HS-5 (cell line): ENCODE results near the gene PKM.

Source experiments
- DNase-seq: peaks from one replicate; pipeline ENCODE4 v3.0.0-alpha.2; 2012; ENCODE audit warnings: low read depth

Gene PKM

DNA sequence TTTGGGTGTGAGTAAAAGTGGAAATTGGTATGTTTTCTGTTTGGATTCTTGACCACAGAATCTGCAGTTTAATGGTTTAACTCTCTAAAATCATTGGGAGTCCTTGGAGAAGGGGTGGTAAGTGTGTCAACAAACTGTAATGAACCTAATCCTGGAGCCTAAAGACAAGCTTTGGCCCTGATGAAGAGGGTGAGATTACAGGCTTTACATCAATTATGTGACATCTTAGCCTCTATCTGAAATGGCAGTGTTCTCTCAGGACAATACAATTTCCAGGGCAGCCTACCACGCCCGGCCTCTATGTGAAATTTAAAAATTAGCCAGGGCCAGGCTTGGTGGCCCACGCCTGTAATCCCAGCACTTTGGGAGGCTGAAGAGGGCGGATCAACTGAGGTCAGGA lies 4.3 kb upstream of the PKM start:
- DNase-seq: no peak

GRCh38 chr15:72233769-72234168 lies 2.8 kb upstream of the PKM start:
- DNase-seq: no peak

- no peak for DNase-seq
Observed at GRCh38 chr15:72231833-72232478, 966 bp upstream of the PKM start.

DNA sequence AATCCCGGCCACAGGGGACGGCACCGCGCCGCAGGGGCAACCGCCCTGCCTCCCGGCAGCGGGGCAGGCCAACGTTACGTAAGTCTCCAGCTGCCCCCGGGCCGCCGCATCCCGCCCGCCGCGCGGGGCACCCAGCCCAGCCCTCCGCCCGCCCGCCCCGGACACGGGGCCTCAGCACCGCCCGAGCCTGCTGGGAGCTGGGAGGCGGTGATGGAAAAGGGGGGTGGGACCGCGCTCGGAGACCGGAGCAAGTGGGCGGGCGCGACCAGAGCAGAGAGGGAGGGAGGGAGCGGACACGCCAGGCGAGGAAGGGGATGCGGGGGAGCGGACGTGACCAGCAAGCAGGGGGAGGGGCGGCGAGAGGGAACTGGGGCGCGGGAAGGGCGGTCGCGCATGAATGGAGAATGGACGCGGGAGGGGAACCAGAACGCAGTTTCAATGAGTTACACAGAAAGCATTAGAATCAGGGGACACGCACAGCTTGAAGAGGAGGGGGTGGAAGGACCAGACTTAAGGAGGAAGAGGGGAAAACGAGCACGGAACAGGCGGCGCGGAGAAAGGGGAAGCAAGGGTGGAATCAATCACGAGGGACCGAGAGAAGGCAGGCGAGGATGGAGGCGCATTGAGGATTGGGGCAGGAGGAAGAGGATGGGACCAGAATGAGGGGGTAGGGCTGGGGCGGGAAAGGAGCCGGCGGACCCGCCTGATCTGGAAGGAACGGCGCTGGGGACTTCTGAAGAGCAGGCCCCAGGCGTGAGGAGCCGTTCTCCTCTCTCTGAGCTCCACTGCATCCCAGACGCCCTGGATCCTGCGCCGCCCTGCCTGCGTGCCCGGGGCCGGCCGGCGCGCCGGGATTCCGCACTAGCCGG lies 559 bp downstream of the PKM start:
- DNase-seq: no peak

GRCh38 chr15:72229947-72230196 lies 1.1 kb downstream of the PKM start:
- no peak for DNase-seq

- no peak for DNase-seq
Observed at GRCh38 chr15:72229076-72229946, 1.7 kb downstream of the PKM start.

- no peak for DNase-seq
Observed at GRCh38 chr15:72227720-72228119, 3.3 kb downstream of the PKM start.

- DNase-seq: peak; percentile 81
Observed at GRCh38 chr15:72227192-72227586, 3.8 kb downstream of the PKM start.

DNA sequence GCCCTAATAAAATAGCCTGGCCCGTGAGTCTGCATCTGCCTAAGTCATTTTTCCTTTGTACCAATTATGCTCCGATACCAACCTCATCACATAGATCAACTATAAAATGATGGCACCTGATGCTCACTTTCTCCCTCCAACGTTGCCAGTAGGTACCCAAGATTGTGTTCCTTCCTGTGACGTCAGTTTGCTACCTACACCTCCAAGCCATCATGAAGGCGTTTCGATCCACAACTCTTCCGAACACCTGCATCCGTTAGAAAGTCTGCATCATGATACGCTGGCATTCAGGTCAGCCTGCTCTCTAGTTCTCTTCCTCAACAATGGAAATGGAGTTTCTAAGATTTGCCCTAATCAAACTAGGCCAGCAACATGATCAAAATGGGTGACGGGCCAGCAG lies 7.7 kb downstream of the PKM start:
- DNase-seq: no peak

- DNase-seq: no peak
Observed at GRCh38 chr15:72222393-72222792, 8.6 kb downstream of the PKM start.

GRCh38 chr15:72220687-72221086 lies 10.3 kb downstream of the PKM start:
- no peak for DNase-seq

DNA sequence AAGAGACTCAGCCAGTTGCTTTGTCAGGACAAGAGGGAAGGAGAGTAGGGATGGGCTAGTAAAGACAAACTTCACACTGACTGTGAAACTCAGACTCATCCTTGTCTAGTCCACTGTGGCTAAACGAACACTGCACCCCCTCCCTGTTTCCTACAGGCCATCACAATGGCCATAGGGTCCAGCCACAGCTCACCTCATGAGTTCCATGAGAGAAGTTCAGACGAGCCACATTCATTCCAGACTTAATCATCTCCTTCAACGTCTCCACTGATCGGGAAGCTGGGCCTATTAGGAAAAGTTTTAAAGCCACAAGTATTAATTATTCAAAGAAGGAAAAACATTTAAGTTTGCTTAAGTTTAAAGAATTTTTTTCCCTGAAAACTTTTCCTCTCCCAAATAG lies 13.8 kb downstream of the PKM start:
- DNase-seq: no peak

DNA sequence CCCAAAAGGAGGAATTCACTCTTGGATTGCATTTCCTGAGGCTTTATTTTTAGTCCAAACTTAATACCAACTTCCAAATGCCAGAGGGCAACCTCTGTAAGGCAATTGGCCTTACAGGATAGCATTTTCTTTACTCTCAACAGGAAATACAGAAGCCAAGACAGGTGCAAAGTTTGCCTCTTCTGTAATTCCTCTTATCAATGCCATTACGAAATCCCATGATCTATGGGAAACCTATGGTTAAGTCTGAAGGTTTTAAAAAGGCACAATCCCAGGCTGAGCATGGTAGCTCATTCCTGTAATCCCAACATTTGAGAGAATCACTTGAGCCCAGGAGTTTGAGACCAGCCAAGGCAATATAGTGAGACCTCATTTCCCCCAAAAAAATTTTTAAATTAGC lies 14.9 kb downstream of the PKM start:
- no peak for DNase-seq

DNA sequence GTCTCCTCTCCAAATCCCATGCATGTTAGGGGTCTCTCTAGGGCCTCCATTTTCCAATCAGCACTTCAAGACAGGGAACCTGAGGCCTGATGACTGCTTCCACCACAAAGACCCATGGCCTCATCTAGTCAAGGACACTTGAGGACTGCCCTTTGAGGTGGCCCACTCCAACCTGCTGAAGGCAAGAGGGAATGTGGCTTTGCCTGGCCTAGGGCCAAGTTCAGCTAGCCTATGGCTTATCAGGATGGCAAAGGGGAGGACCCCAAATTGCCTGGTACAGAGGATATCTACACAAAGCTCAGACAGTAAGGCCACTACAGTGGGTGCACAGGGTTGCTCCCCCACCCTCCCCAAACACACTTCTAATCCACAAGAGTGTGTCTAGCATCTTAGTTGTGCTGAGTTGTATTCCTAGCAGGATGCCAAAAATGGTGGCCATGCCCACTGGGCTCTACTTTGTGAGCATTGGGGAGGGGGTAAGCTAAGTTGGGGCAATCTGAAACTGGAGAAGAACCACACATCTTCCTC lies 23.4 kb downstream of the PKM start:
- no peak for DNase-seq

- DNase-seq: no peak
Observed at GRCh38 chr15:72206677-72207000, 24.4 kb downstream of the PKM start.

DNA sequence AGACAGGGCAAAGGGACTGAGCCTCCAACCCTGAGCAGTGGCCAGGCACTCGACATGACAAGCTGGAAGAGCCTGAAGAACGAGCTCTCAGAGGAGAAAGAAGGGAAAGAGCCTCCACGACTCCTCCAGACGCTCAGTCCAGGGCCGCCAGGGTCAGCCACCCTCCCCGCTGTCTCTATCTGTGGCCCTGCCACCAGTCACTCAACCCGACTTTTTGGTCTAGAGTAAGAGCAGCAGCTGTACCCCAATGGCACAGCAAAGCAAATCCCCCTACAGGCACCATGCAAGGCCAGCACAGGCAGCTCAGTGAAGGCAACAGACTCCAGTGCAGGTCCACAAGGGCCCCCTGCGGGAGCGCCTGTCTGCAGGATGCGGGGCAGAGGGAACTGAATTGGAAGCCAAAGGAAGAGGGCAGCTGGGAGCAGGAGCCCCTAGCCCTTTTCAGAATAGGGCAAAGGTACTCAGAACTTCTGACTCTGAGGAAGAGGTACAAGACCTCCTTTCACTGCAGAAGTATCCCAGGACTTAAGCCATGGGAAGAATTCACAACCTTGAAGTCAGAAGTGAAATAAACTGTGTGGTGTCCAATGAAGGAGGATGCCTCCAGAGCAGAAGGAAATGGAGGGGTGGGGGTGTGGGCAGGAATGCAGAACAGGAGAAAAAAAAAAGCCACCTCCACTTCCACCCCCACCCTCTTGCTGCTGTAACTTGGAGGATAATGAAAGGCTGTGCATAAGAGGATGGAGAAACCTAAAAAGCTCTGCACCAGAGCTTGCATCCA lies 24.9 kb downstream of the PKM start:
- no peak for DNase-seq

DNA sequence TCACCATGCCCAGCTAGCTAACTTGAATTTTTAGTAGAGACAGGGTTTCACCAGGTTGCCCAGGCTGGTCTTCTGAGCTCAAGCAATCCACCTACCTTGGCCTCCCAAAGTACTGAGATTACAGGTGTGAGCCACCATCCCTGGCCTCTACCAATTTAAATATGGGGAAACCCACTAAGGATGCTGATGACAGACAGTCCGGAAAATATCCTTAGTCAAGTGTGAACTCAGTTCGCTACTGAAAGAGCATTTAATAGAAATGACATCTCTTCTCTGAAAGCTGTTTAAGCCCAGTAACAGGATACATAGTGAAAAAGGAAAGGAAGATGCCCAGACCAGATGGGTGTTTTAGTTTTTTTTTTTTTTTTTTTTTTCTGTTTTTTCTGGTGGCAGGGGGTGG lies 25.7 kb downstream of the PKM start:
- no peak for DNase-seq

DNA sequence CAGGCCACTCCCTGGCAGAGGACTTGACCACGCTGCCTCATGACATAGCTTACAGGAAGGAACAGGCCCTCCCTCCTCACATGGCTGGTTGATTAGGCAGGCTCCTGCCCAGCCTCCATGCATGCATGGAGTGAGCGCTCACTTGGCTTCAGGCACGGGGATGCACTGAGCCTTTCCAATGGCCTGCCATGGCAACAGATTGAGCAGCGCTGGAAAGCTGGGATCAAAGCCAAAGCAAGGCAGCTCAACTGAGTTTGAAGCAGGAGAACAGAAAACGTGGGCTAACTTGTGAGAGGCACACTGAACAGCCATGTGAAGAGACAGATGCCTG lies 27.5 kb downstream of the PKM start:
- DNase-seq: peak; percentile 51

- no peak for DNase-seq
Observed at GRCh38 chr15:72202801-72203506, 28.0 kb downstream of the PKM start.

DNA sequence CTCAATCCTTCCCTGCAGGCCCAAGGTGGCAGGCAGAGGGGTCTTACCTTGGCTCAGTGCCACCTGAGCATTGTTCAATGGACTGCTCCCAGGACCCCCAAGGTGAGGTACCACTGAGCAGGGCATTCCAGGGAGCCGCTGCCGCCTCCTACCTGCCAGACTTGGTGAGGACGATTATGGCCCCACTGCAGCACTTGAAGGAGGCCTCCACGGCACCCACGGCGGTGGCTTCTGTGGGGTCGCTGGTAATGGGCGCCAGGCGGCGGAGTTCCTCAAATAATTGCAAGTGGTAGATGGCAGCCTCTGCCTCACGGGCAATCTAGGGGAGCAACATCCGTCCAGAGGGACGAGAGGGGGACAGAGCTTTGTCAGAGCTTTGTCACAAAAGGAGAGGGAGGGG lies 28.7 kb downstream of the PKM start:
- DNase-seq: no peak

DNA sequence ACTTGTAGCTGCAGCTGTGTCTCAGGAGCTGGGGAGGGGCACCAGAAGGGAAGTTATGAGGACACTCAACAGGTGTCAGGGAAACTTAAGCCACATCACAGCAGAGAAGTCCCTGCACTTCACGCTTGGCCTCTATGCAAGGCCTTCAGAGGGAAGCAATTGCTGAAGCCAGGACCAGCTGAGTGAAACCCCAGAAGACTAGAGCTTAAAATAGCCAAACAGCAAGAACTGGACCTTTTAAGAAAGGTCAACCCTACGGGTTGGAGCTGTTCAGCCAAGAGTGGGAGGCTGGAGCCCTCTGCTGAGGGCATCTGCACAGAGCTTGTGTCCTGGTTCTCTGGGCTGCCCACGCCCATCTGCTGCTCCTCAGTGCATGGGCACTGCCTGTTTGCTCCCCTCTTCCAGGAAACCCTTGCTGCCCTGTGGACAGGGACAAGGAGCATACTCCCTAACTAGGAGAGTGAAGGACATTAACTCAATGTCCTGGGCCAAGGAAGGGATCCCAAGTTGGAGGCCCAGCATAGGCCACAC lies 29.5 kb downstream of the PKM start:
- no peak for DNase-seq
